ENCODE measurements around the gene GMPR.
A peak's percentile ranks its signal among the peaks of the same experiment; 100 is the strongest.
"Not testable (repeated sequence)": the region's sequence is repeated elsewhere in the genome, so short reads cannot be mapped to it uniquely, and the experiment has no call there.

GMPR gene

GRCh38 chr6:16267428-16268263 lies 29.3 kb downstream of the GMPR start:
- Mint-ChIP-seq H3K36me3 (no peaks in the 10 kb centered on the region), H3K27me3 (peaks cover 0 to 12% of the 10 kb centered on the region in 2 donors), H3K9me3 (no peaks in the 10 kb centered on the region), H3K4me1 (no peaks in the 10 kb centered on the region), H3K27ac (no peak overlapping the region), H3K4me3 (peak overlapping the region in 1 of 2 donors; percentile 25)
- DNase-seq = peak; percentile 9
- ATAC-seq (replicated peaks) = peak in 1 of 2 donors; percentile 67

DNA sequence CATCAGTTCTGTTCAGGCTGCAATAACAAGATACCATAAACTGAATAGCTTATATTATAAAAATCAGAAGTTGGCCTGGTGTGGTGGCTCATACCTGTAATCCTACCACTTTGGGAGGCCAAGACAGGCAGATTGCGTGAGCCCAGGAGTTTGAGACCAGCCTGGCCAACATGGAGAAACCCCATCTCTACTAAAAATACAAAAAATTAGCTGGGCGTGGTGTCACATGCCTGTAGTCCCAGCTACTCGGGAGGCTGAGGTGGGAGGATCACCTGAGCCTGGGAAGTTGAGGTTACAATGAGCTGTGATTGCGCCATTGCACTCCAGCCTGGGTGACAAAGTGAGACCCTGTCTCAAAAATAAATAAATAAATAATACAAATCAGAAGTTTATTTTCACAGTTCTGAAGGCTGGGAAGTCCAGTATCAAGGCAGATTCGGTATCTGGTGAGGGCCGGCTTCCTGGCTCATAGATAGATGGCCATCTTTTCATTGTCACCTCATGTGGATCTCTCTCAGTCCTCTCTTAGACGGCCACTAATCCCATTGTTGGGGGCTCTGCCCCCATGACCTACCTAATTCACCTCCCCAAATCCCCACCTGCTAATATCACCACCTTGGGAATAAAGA lies 31.2 kb downstream of the GMPR start:
- H3K4me3 Mint-ChIP-seq; H3K36me3 Mint-ChIP-seq; H3K4me1 Mint-ChIP-seq; DNase-seq; H3K9me3 Mint-ChIP-seq; ATAC-seq (replicated peaks); H3K27ac Mint-ChIP-seq; H3K27me3 Mint-ChIP-seq: not testable (repeated sequence)

DNA sequence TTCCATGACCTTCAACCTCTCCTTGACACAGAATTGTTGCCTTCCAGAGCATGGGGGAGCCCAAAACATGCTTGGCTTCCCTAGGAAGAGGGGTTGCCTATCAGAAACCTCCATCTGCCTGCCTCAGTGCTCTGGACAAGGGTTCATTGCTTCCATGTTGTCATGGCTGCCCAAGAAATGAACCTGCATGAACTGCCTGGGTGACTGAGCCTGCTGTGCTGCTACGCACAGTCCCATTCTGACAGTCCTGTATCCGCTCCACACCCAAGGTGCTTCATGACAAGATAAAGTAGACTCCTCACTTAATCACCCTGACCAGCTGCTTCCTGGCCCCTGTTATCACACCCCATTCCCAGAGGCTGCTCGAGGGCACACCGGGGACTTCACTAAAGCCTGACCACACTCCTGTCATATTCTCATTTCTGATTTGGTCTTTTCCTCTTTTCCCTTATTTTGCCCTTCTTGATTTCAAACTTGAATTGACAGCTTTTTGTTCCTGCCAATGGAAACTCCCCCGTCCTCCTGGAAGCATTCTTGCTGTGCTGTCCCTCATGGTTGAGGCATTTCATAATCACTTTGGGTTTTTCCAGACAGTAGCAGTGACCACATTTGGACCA lies 31.9 kb downstream of the GMPR start:
- Mint-ChIP-seq H3K4me1 (peaks cover 12 to 14% of the 10 kb centered on the region in 2 donors), H3K36me3 (no peaks in the 10 kb centered on the region), H3K4me3 (no peak overlapping the region), H3K27me3 (peaks cover 0 to 4% of the 10 kb centered on the region in 2 donors), H3K9me3 (no peaks in the 10 kb centered on the region), H3K27ac (no peak overlapping the region)
- DNase-seq = no peak
- no peak for ATAC-seq (replicated peaks)

GRCh38 chr6:16271428-16271827 lies 33.0 kb downstream of the GMPR start:
- no peaks in the 10 kb centered on the region for H3K36me3 Mint-ChIP-seq
- no peak overlapping the region for H3K27ac Mint-ChIP-seq
- H3K9me3 Mint-ChIP-seq = no peaks in the 10 kb centered on the region
- H3K4me1 Mint-ChIP-seq = peaks cover 12 to 14% of the 10 kb centered on the region in 2 donors
- no peak overlapping the region for H3K4me3 Mint-ChIP-seq
- DNase-seq (no peak), ATAC-seq (replicated peaks) (no peak)
- H3K27me3 Mint-ChIP-seq = peaks cover 0 to 5% of the 10 kb centered on the region in 2 donors

GRCh38 chr6:16272201-16272600 lies 33.8 kb downstream of the GMPR start:
- Mint-ChIP-seq H3K9me3 (no peaks in the 10 kb centered on the region), H3K27me3 (peaks cover 0 to 11% of the 10 kb centered on the region in 2 donors), H3K4me1 (peaks cover 12 to 14% of the 10 kb centered on the region in 2 donors), H3K27ac (no peak overlapping the region), H3K4me3 (no peak overlapping the region), H3K36me3 (no peaks in the 10 kb centered on the region)
- no peak for ATAC-seq (replicated peaks)
- no peak for DNase-seq

- H3K9me3 Mint-ChIP-seq = no peaks in the 10 kb centered on the region
- H3K27ac Mint-ChIP-seq = no peak overlapping the region
- peaks cover 21 to 23% of the 10 kb centered on the region in 2 donors for H3K4me1 Mint-ChIP-seq
- peaks cover 0 to 3% of the 10 kb centered on the region in 2 donors for H3K36me3 Mint-ChIP-seq
- no peak overlapping the region for H3K4me3 Mint-ChIP-seq
- no peak for DNase-seq
- peaks cover 6 to 20% of the 10 kb centered on the region in 2 donors for H3K27me3 Mint-ChIP-seq
- no peak for ATAC-seq (replicated peaks)
These were observed 34.9 kb downstream of the GMPR start for GRCh38 chr6:16273256-16273655.

- Mint-ChIP-seq H3K36me3 (peaks cover 0 to 3% of the 10 kb centered on the region in 2 donors), H3K27me3 (peaks cover 7 to 24% of the 10 kb centered on the region in 2 donors), H3K27ac (no peak overlapping the region), H3K9me3 (no peaks in the 10 kb centered on the region), H3K4me1 (peaks cover 21 to 23% of the 10 kb centered on the region in 2 donors), H3K4me3 (no peak overlapping the region)
- peak; percentile 62 for ATAC-seq (replicated peaks)
- DNase-seq = no peak
These were observed 36.1 kb downstream of the GMPR start for GRCh38 chr6:16274483-16274882.

DNA sequence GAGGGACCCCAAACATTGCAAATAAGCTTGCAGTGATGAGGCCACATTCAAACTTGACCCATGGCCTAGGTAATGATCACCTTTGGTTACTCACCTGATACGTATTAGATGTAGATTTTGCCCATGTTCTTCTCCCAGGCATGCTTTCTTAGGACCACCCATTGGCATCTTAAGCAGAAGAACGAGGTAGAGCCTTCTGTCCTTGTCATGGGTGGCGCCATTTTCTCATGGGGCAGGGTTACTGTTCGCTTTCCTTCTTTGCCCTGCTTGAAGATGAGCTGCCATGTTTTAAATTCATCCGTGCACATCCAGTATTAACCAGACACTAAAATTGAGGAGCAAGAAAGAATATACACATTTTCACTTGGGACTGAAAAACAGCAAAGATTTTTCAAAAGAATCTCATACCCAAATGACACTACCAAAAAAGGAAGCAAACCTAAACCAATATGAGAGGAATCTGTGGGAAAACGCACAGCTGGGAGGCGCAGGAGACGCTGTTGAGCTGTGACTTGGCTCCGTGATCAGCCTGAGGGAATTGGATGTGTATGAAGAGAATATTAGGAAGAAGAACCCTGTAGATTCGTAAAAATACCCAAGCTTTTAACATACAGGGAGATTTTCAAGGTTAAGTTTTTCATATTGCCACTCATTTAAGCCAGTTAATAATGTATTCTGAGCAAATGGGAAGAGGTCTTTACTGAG lies 36.6 kb downstream of the GMPR start:
- Mint-ChIP-seq H3K27ac (no peak overlapping the region), H3K36me3 (peaks cover 0 to 3% of the 10 kb centered on the region in 2 donors), H3K27me3 (peaks cover 12 to 24% of the 10 kb centered on the region in 2 donors), H3K9me3 (no peaks in the 10 kb centered on the region), H3K4me1 (peaks cover 21 to 23% of the 10 kb centered on the region in 2 donors), H3K4me3 (no peak overlapping the region)
- ATAC-seq (replicated peaks) (no peak), DNase-seq (no peak)

DNA sequence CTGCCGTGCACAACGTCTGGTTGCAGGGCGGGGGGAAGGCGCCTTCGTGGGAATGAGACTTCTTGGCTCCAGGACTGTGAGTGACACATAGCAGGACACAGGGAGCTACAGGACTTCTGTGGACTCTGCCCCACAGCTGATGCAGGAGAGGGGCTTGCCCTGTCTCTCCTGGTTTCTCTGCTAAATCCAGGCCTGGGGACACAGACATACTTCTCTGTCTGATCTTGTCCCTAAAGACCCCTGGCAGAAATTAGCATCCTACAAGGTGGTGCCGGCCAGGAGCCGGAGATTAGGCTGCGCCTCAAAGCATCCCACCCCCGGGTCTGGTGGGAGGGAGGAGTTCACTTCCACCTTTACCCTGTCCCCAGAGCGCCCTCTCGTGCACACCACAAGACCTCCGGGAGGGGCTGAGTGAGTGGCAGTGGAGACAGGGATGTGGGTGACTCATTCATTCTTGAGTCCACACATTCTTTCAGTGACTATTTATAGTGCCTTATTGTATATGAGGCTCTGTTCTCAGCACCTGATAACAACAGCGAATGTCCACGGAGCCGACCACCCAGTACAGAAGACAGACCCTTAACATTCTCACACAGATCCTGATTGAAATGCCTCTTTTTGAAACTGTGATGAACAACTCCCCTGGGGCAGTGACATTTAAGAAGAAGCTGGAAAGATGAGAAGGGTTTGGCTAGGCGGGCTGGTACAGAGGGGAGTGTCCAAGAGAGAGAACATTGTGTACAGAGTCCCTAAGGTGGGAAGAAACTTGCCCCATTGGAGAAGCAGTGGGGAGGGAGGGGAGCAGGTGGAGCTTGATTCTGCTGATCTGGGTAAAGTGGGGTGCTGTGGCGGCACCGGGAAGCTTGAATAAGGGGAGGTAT lies 39.0 kb downstream of the GMPR start:
- no peaks in the 10 kb centered on the region for H3K9me3 Mint-ChIP-seq
- peaks cover 12 to 24% of the 10 kb centered on the region in 2 donors for H3K27me3 Mint-ChIP-seq
- no peak overlapping the region for H3K4me3 Mint-ChIP-seq
- peak; percentile 49 to 69 for ATAC-seq (replicated peaks)
- peaks cover 21 to 23% of the 10 kb centered on the region in 2 donors for H3K4me1 Mint-ChIP-seq
- DNase-seq = peak; percentile 14
- peaks cover 0 to 3% of the 10 kb centered on the region in 2 donors for H3K36me3 Mint-ChIP-seq
- H3K27ac Mint-ChIP-seq = no peak overlapping the region

DNA sequence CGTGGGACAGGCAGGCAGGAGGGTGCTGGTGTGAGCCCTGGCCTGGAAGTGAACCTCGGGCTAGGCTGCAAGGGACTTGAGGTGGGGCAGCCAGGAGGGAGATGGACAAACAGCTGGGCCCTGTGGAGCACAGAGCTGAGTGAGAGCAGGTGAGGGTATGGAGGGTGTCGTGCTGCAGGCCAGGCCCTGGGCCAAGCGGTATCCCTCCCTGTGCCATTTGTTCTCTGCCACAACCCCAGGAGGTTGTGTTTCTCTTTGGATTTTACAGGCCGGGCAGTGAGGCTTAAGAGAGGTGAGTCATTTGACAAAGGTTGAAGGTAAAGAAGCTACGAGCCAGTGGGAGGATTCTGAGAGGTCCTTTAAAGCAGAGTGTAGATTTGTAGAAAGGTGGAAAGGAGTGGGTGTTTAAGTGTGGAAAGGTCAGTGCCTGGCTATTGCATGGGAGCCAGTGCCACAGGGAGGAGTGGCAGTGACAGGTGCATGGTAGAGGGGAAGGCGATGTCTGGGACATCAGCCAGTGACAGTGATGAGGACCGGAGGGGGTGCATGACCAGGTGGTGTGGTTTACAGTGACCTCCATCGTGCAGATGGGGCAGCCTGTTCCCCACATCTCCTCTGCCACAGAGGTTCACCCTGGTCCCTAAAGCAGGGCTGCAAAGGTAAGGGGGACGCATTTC lies 39.8 kb downstream of the GMPR start:
- H3K9me3 Mint-ChIP-seq = no peaks in the 10 kb centered on the region
- H3K27me3 Mint-ChIP-seq = peaks cover 12 to 24% of the 10 kb centered on the region in 2 donors
- H3K36me3 Mint-ChIP-seq = peaks cover 0 to 3% of the 10 kb centered on the region in 2 donors
- H3K27ac Mint-ChIP-seq = no peak overlapping the region
- no peak overlapping the region for H3K4me3 Mint-ChIP-seq
- DNase-seq = no peak
- H3K4me1 Mint-ChIP-seq = peaks cover 21 to 23% of the 10 kb centered on the region in 2 donors
- ATAC-seq (replicated peaks) = peak in 1 of 2 donors; percentile 21

GRCh38 chr6:16278750-16279149 lies 40.4 kb downstream of the GMPR start:
- Mint-ChIP-seq H3K9me3 (no peaks in the 10 kb centered on the region), H3K36me3 (peaks cover 0 to 3% of the 10 kb centered on the region in 2 donors), H3K4me1 (peaks cover 21 to 23% of the 10 kb centered on the region in 2 donors), H3K27me3 (peaks cover 12 to 24% of the 10 kb centered on the region in 2 donors), H3K4me3 (no peak overlapping the region), H3K27ac (no peak overlapping the region)
- DNase-seq (no peak), ATAC-seq (replicated peaks) (no peak)

DNA sequence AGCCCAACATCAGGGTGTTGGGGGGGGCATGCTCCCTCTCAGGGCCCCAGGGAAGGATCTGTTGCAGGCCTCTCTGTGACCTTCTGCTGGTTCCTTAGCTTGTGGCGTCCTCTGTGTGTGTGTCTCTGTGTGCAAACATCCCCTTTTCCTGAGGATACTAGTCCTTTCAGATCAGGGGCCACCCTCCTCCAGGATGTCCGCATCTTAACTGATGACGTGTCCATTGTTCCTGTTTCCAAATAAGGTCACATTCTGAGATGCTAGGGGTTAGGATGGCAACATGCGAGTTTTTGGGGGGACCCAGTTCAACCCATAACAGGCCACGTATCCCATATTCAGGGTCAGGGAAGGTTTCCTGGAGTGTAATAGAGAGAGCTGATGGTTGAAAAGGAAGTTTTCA lies 40.9 kb downstream of the GMPR start:
- peaks cover 12 to 24% of the 10 kb centered on the region in 2 donors for H3K27me3 Mint-ChIP-seq
- H3K4me1 Mint-ChIP-seq = peaks cover 20% of the 10 kb centered on the region in 2 donors
- no peak for DNase-seq
- ATAC-seq (replicated peaks) = no peak
- H3K9me3 Mint-ChIP-seq = no peaks in the 10 kb centered on the region
- H3K36me3 Mint-ChIP-seq = peaks cover 0 to 3% of the 10 kb centered on the region in 2 donors
- H3K27ac Mint-ChIP-seq = no peak overlapping the region
- H3K4me3 Mint-ChIP-seq = no peak overlapping the region

GRCh38 chr6:16282370-16282769 lies 44.0 kb downstream of the GMPR start:
- H3K4me3 Mint-ChIP-seq = no peak overlapping the region
- no peak overlapping the region for H3K27ac Mint-ChIP-seq
- no peak for ATAC-seq (replicated peaks)
- H3K9me3 Mint-ChIP-seq = no peaks in the 10 kb centered on the region
- peaks cover 24% of the 10 kb centered on the region in 2 donors for H3K27me3 Mint-ChIP-seq
- no peak for DNase-seq
- H3K4me1 Mint-ChIP-seq = peaks cover 8 to 9% of the 10 kb centered on the region in 2 donors
- H3K36me3 Mint-ChIP-seq = peaks cover 0 to 3% of the 10 kb centered on the region in 2 donors
